ENCODE measurements around the gene KIF24.
"Not testable (repeated sequence)": the region's sequence is repeated elsewhere in the genome, so short reads cannot be mapped to it uniquely, and the experiment has no call there.

KIF24 gene

GRCh38 chr9:34321451-34321850 is 7.6 kb downstream of the KIF24 start:
- DNase-seq = peak in 1 of 2 experiments; percentile 10

GRCh38 chr9:34318163-34318790 is 10.8 kb downstream of the KIF24 start:
- no peak for DNase-seq

GRCh38 chr9:34317436-34317835 is 11.6 kb downstream of the KIF24 start:
- no peak for DNase-seq

- no peak for DNase-seq
Measured at GRCh38 chr9:34311499-34312185, 17.4 kb downstream of the KIF24 start.

GRCh38 chr9:34310215-34310614 is 18.9 kb downstream of the KIF24 start:
- no peak for DNase-seq

- not testable (repeated sequence) for DNase-seq
Measured at GRCh38 chr9:34308316-34308715, 20.8 kb downstream of the KIF24 start.

- DNase-seq = not testable (repeated sequence)
Measured at GRCh38 chr9:34301064-34301463, 28.0 kb downstream of the KIF24 start.

GRCh38 chr9:34292552-34292951 is 36.5 kb downstream of the KIF24 start:
- no peak for DNase-seq

- DNase-seq = no peak
Measured at GRCh38 chr9:34291423-34291822, 37.6 kb downstream of the KIF24 start.

- DNase-seq = no peak
Measured at GRCh38 chr9:34291023-34291422, 38.0 kb downstream of the KIF24 start.

- DNase-seq = no peak
Measured at GRCh38 chr9:34289159-34289558, 39.9 kb downstream of the KIF24 start.

GRCh38 chr9:34282096-34282495 is 47.0 kb downstream of the KIF24 start:
- DNase-seq = no peak

- DNase-seq = no peak
Measured at GRCh38 chr9:34279411-34279810, 49.7 kb downstream of the KIF24 start.

All from AML-193 (cell line).